Measurements from ENCODE around the gene STAC3. TPM values are rescaled to one million over a fixed set of nuclear protein-coding genes. Genes with fewer than 3 reads are reported as not detected.

The STAC3 gene
- total RNA-seq, 1 donor from 2014 or later: 3.0 TPM

- DNase-seq (ENCODE audit: low spot score): no peak
Measured at GRCh38 chr12:57236201-57236924, 14.6 kb downstream of the STAC3 start.

GRCh38 chr12:57235728-57236131 lies 15.3 kb downstream of the STAC3 start:
- no peak for DNase-seq (ENCODE audit: low spot score)

GRCh38 chr12:57235017-57235727 lies 15.8 kb downstream of the STAC3 start:
- no peak for DNase-seq (ENCODE audit: low spot score)

GRCh38 chr12:57234571-57235016 lies 16.4 kb downstream of the STAC3 start:
- DNase-seq (ENCODE audit: low spot score): no peak

- no peak for DNase-seq (ENCODE audit: low spot score)
Measured at GRCh38 chr12:57234233-57234570, 16.8 kb downstream of the STAC3 start.

- DNase-seq (ENCODE audit: low spot score): no peak
Measured at GRCh38 chr12:57233357-57234232, 17.4 kb downstream of the STAC3 start.

DNA sequence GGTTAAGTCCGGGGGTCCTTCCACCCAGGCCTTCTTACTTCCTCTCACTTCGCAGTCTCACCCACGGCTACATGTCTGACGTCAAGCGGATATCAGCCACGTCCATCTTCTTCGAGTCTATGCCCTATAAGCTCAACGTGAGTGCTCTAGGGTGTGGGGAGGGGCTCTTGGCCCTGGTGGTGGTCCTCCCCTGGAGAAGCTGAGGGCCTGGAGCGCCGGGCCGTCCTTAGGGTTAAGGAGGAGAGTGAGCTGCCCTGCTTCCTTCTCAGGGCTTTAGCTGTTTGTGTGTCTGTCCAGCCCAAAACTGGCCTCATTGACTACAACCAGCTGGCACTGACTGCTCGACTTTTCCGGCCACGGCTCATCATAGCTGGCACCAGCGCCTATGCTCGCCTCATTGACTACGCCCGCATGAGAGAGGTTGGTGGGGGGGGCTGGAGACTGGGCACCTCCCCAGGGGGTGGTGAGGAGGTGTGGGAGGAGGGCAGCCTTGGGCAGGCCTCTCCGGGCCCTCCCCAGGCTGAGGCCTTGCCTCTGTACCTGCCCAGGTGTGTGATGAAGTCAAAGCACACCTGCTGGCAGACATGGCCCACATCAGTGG lies 18.7 kb downstream of the STAC3 start:
- no peak for DNase-seq (ENCODE audit: low spot score)

DNA sequence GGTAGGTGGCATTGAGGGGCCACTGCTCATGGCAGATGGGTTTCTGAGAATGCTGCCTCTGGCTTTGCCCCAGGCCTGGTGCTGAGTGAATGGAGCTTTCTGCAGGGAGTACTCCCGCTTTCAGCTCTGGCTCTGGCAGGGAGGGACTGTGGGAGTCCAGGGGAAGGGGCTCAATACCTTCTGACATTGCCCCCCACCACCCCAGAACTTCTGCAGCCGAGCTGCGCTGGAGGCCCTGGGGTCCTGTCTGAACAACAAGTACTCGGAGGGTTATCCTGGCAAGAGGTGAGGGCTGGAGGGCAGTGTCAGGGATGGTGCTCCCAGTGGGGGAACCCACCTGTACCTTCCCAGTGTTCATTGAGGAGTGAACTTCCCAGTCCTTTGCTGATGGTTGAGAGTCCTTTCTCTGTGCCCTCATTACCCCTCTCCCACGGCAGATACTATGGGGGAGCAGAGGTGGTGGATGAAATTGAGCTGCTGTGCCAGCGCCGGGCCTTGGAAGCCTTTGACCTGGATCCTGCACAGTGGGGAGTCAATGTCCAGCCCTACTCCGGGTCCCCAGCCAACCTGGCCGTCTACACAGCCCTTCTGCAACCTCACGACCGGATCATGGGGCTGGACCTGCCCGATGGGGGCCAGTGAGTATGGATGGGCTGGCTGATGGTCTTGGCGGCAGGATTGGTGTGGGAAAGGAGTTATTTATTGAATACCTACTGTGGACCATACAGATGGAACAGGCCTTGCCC lies 19.5 kb downstream of the STAC3 start:
- DNase-seq (ENCODE audit: low spot score): no peak

GRCh38 chr12:57230381-57231155 lies 20.4 kb downstream of the STAC3 start:
- no peak for DNase-seq (ENCODE audit: low spot score)

DNA sequence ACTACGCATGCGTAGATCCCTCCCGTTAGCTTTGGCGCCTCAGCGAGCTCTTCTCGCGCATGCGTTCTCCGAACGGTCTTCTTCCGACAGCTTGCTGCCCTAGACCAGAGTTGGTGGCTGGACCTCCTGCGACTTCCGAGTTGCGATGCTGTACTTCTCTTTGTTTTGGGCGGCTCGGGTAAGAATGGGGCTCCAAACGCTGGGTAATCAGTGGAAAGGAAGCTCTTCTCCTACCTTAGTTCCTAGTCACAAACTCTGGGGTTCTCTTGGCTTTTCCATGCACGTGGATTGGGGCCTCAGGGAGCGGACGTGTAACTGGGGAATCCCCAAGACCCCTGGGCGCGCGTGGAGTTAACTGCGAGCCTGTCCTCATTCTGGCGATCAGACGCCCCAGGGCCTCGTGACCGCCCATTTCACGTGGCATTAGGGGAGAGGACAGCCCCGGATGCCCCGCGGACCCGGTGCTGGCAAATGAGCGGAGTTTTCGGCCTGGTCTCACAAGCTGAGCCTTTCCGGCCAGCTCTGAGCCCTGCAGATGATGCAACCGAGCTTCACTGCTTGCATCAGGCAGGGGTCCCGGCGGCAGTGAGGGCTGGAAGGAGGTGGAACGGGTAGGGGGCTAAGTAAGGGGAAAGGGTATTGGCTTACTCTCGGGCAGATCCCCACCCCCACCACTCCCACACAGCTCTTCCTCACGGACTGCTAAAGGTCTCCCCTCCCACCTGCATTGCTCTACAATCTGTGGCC lies 21.2 kb downstream of the STAC3 start, which contains the start of gene SHMT2:
Gene SHMT2, plus strand, starts transcription at position 78 of the 747 bp plus-strand sequence. Its CDS starts 68 bp downstream, at position 146.
- DNase-seq (ENCODE audit: low spot score): peak; percentile 94

DNA sequence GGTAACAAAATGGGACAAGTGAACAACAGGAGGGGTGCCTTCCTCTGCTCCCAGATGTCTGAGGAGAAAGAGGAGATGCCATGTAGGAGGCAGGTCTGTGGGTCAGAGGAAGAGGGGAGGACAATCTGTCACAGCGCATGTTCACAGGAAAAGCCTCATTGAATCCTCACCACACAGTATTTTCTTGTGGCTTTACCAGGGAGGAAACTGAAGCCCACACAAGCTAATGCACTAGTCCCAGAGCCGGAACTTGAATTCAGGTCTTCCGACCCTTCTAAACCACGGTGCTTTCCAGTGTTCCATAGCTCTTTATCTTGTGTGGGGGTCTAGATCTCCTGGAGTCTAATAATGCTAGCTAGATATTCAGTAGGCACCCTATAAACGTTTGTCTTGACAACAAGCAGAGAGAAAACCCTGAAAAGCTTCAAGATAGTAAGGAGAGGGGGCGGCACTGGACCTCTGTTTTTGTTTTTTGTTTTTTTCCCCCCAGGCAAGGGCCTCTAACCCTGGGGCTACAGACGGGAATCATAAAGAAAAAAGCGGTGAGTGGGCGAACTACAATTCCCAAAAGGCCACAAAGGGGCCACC lies 21.8 kb downstream of the STAC3 start:
- no peak for DNase-seq (ENCODE audit: low spot score)

- no peak for DNase-seq (ENCODE audit: low spot score)
Measured at GRCh38 chr12:57227315-57228115, 23.5 kb downstream of the STAC3 start.

- DNase-seq (ENCODE audit: low spot score): no peak
Measured at GRCh38 chr12:57226588-57227314, 24.2 kb downstream of the STAC3 start.

DNA sequence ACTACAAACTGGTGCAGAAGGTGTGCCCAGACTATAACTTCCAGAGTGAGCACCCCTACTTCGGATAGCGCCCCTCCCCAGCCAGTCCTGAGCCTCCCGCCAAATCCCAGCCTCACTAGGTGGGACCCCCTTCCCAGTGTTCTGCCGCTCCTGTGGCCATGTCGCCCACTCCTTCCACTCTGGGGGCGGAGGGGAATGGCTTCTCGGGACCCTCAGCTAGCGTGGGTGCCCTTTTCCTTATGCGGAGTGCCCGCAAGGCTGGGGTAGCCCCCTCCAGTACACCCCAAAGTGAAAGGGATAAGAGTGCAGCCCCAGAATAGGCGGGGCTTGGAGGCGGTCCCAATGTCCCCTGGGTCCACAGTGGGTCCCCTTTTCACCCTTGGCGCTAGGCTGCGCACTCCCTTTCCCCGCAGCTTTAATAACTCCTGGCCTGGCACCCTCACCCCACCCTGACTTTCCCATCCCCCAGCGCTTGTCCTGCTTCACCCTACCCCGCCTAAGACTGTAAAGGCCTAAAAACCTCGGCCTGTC lies 25.2 kb downstream of the STAC3 start:
- no peak for DNase-seq (ENCODE audit: low spot score)

GRCh38 chr12:57224973-57225679 lies 25.9 kb downstream of the STAC3 start:
- DNase-seq (ENCODE audit: low spot score): no peak

- DNase-seq (ENCODE audit: low spot score): no peak
Measured at GRCh38 chr12:57224278-57224972, 26.6 kb downstream of the STAC3 start.
